GM12864 (cell line): ENCODE data around the gene XRCC4.

Experiments used
- DNase-seq: peaks from one replicate; pipeline ENCODE4 v3.0.0-alpha.2; 2011; ENCODE audit warnings: low read depth
- H3K4me3 ChIP-seq: 2 replicates; pipeline ENCODE4 v1.5.1; 2011; ENCODE audit warnings: mild to moderate bottlenecking, low read depth, low read length, control low read depth
- CTCF ChIP-seq: IDR thresholded peaks from 2 replicates; pipeline ENCODE4 v1.5.1; 2011; ENCODE audit warnings: low read depth, mild to moderate bottlenecking, moderate library complexity, low read length, control low read depth, inconsistent platforms; ENCODE audit errors: missing control alignments

The XRCC4 gene

DNA sequence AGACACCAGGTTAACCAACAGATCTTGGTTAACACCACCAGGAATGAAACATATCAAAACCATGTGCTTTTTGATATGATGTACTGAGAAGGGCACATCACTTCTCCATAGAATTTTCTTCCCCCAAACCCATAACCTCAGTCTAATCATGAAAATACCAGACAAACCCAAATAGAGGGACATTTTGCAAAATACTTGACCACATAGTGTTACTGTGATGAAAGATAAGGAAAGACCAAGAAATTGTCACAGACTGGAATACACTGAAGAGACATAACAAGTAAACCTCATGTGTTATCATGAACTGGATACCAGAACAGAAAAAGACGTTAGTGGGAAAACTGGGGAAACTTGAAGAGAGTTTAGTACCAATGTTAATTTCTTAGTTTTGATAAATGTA, 319.3 kb downstream of the XRCC4 start:
- no peak for DNase-seq
- TF ChIP-seq CTCF, result no peak
- H3K4me3 ChIP-seq, result no peak overlapping the region

- TF ChIP-seq CTCF, result no peak
- DNase-seq, result no peak
- H3K4me3 ChIP-seq, result no peak overlapping the region
Measured at GRCh38 chr5:83397658-83398057, 320.3 kb downstream of the XRCC4 start.

GRCh38 chr5:83400241-83400640, 322.9 kb downstream of the XRCC4 start:
- no peak for DNase-seq
- no peak overlapping the region for H3K4me3 ChIP-seq
- no peak for TF ChIP-seq CTCF

- H3K4me3 ChIP-seq, result no peak overlapping the region
- no peak for DNase-seq
- TF ChIP-seq CTCF, result no peak
Measured at GRCh38 chr5:83400701-83401100, 323.4 kb downstream of the XRCC4 start.

GRCh38 chr5:83401122-83401731, 323.9 kb downstream of the XRCC4 start:
- no peak for TF ChIP-seq CTCF
- DNase-seq, result no peak
- no peak overlapping the region for H3K4me3 ChIP-seq

- no peak overlapping the region for H3K4me3 ChIP-seq
- no peak for TF ChIP-seq CTCF
- no peak for DNase-seq
Measured at GRCh38 chr5:83401775-83402174, 324.4 kb downstream of the XRCC4 start.
